ENCODE results near the gene TTC28.

- TF ChIP-seq ZNF830 (tag by site-specific recombination; IDR thresholded peaks at IDR 0.05; ENCODE audit: low read depth) (no peak), ZNF23 (tag by site-specific recombination; IDR thresholded peaks at IDR 0.05; ENCODE audit: borderline replicate concordance) (no peak), CTCF (tag by site-specific recombination; IDR thresholded peaks at IDR 0.05) (no peak), ZNF48 (tag by site-specific recombination; IDR thresholded peaks at IDR 0.05) (no peak), KLF1 (tag by site-specific recombination; IDR thresholded peaks at IDR 0.05) (no peak), ZNF266 (tag by site-specific recombination; IDR thresholded peaks at IDR 0.05; ENCODE audit: low read depth) (no peak), ZBTB20 (tag by site-specific recombination; IDR thresholded peaks at IDR 0.05) (no peak)
These were observed 333.3 kb downstream of the TTC28 start for GRCh38 chr22:28346308-28346707.

Measured in HEK293 (cell line).